Daoy (cell line): Measurements from ENCODE around the gene DDR1. TPM values are rescaled to one million over a fixed set of nuclear protein-coding genes. Genes with fewer than 3 reads are reported as not detected.
"Not testable (repeated sequence)": the region's sequence is repeated elsewhere in the genome, so short reads cannot be mapped to it uniquely, and the experiment has no call there.

Experiments used
- DNase-seq: peaks from one replicate; pipeline ENCODE4 v3.0.0-alpha.2; 2015; ENCODE audit warnings: low read depth
- total RNA-seq: library from RNA; depleted of rRNA; stranded (reverse); fragments of >200 nt; shearing (Covaris generic); gene quantifications from 2 replicates; pipeline ENCODE4 v1.2.3, GENCODE V29; 2014

Gene DDR1
- total RNA-seq, 1 experiment from 2014 or later: 12.7 TPM

DNA sequence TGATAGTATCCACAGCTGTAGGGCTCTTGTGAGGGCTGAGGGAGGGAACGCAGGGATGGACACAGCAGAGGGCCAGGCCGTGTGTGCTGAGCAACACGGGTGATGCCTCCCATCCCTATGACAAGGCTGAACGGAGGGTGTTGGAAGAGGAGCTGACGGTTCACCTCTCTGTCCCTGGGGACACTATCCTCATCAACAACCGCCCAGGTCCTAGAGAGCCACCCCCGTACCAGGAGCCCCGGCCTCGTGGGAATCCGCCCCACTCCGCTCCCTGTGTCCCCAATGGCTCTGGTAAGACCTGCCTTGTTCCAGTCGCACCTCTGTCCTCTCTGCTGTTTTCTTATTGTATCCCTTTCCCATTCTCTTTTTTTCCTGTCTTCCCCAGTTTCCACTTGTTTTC is 10.1 kb downstream of the DDR1 start:
- no peak for DNase-seq

DNA sequence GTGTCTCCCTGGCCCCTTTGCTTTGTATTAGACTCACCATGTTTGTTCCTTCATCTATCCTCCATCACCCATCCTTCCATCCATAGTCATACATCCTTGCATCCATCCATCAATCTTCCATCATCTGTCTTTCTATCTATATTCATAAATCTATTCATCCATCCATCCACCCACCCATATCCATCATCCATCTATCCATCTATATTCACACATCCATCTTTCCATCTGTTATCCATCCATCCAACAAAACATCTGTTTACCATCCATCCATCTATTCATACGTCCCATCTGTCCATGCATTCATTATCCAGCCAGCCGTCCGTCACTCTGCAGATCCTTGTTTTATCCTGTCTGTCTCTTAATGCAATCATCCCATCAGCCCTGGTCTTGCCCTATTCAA is 10.6 kb downstream of the DDR1 start:
- DNase-seq: no peak

DNA sequence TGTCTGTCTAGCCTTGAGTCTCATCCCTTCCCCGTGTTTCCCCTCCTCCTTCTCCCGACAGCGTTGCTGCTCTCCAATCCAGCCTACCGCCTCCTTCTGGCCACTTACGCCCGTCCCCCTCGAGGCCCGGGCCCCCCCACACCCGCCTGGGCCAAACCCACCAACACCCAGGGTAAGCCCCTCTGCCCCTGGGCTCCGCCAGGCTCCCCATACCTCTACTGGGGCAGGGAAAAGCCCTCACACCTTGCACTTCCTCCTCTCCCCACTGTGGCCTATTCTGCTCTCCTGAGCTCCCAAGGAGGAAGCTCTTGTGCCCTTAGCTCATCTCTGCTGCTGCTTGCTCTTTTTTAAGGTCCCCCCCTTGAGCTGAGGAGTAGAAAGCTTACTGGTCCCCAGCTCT is 11.0 kb downstream of the DDR1 start:
- no peak for DNase-seq

GRCh38 chr6:30896541-30896940 is 12.2 kb downstream of the DDR1 start:
- DNase-seq: no peak

DNA sequence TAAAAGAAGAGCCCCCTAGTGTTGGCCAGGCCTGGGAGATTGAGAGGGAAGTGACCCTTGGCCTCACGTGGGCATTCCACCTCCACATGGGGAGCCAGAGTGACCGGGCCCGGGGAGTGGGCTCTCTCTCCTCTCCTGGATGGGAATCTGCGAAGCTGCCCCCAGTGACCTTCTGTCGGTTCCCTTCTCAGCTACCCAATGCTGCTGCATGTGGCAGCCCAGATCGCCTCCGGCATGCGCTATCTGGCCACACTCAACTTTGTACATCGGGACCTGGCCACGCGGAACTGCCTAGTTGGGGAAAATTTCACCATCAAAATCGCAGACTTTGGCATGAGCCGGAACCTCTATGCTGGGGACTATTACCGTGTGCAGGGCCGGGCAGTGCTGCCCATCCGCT is 13.6 kb downstream of the DDR1 start:
- no peak for DNase-seq

DNA sequence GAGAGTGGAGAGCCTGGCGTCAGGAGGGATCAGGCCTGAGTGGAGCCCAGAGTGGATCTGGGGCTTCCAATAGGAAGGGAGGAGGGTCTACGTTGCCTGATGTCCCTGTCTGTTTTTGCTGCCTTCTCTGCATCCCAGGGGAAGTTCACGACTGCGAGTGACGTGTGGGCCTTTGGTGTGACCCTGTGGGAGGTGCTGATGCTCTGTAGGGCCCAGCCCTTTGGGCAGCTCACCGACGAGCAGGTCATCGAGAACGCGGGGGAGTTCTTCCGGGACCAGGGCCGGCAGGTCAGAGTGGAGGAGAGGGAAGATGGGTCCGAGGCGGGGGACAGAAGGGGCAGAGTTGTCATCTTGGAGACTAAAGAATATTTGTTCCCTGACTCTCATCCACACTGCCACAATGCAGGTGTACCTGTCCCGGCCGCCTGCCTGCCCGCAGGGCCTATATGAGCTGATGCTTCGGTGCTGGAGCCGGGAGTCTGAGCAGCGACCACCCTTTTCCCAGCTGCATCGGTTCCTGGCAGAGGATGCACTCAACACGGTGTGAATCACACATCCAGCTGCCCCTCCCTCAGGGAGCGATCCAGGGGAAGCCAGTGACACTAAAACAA is 14.5 kb downstream of the DDR1 start:
- DNase-seq: no peak

DNA sequence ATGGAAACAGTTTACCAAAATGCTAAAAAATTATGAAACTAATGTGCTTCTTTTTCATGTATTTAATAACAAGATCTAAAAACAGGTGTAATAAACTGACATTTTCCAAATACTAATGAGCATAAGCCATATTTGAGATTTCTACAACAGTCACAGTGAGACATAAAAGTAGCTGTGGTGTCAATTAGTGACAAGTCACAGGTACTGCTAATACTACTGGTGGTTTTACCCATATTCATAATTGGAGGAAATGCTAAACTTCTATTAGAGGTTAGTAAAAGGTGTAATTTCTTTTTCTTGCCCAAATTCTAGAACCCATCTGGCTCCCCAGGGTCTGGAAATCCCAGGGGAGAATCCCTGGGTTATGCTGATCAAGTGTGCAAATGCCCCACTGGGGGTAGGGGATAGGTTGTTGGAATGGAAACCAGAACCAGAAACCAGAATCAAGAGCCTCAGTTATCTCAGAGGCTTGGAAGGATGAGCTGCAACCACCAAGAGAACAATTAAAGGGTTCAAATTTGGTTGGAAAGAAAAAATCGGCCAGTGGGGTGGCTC is 16.6 kb downstream of the DDR1 start:
- DNase-seq: no peak

- no peak for DNase-seq
Observed at GRCh38 chr6:30901436-30901835, 17.1 kb downstream of the DDR1 start.

GRCh38 chr6:30902196-30902595 is 17.9 kb downstream of the DDR1 start:
- not testable (repeated sequence) for DNase-seq

DNA sequence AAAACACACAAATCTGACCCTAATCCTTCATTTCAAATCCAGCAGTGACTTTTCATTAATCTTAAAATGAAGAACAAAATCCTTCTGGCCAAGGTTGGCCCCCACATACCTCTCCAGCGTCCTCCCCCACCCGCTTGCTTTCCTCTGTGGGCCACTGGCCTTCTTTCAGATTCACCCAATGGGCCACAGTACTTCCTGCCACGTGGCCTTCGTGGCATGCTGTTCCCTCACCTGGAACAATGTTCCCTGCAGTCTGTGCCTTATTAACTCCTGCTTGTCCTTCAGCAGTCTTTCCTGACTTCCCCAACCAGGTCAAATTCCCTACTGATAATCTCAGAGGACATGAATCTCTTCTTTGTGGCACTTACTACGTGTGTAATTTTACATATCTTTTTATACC is 18.4 kb downstream of the DDR1 start:
- DNase-seq: no peak

- DNase-seq: no peak
Observed at GRCh38 chr6:30903236-30903635, 18.9 kb downstream of the DDR1 start.

DNA sequence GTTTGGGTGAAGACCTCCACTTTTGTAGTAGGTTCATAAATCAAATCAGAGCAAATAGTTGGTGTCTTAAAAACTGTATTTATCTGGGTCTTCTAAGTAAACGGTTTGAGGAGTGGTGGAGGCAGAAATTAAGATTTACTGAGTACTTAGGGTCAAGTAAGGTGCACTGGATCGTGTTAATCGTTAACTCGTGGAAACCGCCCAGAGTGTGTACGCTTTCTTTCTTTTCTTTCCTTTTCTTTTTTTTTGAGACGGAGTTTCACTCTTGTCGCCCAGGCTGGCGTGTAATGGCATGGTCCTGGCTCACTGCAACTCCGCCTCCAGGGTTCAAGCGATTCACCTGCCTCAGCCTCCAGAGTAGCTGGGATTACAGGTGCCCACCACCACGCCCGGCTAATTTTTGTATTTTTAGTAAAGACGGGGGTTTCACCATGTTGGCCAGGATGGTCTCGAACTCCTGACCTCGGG is 23.0 kb downstream of the DDR1 start:
- not testable (repeated sequence) for DNase-seq

DNA sequence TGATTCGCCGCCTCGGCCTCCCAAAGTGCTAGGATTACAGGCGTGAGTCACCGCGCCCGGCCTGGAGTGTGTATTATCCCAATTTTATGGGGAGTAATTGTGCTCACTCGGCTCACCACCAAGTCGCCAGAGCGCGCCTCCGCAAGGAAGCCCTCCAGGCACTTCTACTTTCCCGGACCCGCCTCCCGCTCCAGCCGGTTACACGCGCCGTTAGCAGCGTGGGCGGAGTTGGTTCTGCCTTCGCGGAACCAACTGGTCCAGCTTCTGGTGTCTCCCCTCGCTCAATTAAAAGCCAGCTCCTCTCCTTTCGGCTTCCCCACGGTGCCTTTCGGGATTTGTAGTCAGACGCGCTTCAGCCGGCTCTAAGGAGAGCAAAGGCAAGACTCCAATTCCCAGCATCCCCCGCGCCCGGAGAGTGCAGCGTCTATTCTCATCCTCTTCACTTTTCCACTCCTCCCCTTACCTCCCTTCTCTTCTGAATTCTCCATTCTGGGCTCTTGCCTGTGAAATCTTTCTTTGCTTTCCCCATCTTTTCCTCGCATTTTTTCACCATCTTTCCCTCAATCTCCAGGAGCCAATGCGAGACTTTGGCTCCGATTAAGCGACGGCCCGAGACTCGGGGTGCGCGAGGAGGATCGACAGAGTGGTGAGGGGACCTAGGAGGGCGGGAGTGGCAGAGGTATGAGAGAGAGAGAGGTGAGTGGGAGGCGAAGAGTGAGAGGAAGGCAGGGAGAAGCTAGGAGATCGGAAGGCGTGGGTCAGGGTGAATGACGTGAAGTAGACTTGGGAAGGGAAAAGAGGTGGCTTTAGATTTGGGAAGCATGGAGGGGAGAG is 23.7 kb downstream of the DDR1 start, which contains the start of gene GTF2H4:
TSS of gene GTF2H4 (plus strand) at position 450 of the 834 bp plus-strand sequence.
- DNase-seq: peak; percentile 100

- no peak for DNase-seq
Observed at GRCh38 chr6:30908700-30909099, 24.4 kb downstream of the DDR1 start.

DNA sequence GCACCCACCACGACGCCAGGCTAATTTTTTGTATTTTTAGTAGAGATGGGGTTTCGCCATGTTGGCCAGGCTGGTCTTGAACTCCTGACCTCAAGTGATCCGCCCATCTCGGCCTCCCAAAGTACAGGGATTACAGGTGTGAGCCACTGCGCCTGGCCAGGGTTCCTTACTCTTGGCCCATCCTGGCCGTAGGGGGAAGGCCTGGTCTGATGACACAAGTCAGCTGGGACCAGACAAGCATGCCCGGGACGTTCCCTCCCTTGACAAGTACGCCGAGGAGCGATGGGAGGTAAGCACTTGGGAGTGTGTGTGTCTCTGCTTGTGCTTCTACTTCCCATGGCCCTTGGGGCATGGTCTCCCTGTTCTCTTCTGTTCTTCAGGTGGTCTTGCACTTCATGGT is 26.2 kb downstream of the DDR1 start:
- DNase-seq: not testable (repeated sequence)

DNA sequence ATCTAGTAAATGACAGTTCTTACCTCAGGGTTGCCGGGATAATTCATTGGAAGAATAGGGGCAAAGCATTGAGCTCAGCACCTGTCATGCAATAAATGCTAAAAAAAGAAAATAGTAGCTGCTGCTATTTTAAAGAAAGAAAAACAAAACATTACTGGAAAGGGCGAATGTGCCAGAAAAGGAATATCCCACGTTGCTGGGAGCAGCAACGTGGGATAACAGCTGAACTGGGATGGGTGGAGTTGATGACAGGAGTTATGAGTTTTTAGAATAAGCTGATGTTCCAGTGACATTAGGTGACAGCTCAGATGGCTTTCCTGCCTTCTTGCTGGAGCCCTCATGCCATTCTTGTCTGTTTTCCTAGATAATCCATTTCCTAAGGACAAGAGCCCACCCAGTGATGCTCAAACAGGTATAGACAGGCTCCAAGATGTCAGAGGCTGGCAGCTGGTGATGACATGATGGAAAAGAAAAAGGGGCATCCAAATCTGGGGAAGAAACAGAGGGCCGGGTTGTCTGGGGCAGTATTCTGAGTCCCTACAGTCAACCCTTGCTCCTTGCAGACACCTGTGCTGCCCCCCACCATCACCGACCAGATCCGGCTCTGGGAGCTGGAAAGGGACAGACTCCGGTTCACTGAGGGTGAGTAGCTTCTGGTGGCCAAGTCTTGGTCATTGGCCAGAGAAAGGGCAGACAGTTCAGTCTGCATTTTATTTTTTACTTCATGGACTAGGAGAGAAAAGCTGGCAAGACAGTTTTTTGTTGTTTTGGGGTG is 28.6 kb downstream of the DDR1 start:
- no peak for DNase-seq

DNA sequence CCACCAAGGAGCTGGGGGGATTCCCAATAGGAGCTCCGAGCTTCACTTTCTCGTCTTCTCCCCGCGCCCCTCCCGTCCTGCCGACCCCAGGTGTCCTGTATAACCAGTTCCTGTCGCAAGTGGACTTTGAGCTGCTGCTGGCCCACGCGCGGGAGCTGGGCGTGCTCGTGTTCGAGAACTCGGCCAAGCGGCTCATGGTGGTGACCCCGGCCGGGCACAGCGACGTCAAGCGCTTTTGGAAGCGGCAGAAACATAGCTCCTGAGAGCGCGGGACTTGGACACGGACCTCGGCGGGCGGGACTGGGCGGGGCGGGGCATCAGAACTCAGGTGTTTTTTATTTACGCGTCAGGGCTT is 29.4 kb downstream of the DDR1 start:
- no peak for DNase-seq

DNA sequence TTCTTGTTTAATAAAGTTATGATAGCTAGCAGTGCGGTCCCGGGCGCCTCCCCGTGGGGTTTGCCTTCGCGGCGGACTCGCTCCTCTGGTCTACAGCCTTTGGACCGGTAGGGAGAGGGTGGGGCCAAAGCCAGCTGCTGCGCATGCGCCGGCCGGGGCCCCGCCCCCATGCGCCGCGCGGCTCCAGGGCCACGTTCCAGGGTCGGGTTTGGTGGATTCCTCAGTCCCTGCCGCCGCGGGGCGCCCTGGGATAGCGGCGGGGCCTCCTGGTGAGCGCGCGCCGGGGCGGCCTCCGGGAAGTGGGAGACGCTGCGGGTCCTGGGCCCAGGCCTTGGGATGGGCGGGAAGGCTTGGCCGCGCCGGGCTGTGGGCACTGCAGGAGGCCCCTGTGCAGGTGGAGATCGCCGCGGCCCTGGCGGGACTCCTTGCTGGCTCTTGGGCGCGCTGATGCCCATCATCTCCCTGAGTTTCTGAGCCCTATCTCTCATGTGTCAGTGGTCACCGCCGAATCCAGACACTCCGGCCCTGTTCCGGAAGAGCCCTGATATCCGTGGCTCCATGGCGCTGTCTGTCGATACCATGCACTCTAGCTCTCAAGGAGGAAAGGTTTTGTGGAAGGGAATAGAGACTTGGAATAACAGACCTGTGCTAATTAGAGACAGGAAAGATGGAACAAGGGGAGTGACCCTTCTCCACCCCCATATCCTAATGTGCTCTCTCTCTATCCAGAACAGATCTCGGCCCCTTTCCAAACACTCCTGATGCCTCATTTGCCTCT is 29.9 kb downstream of the DDR1 start, which contains the start of gene VARS2:
TSS of gene VARS2 (plus strand) at position 163 of the 778 bp plus-strand sequence. CDS start at position 762, 599 bp downstream.
- peak; percentile 96 for DNase-seq

DNA sequence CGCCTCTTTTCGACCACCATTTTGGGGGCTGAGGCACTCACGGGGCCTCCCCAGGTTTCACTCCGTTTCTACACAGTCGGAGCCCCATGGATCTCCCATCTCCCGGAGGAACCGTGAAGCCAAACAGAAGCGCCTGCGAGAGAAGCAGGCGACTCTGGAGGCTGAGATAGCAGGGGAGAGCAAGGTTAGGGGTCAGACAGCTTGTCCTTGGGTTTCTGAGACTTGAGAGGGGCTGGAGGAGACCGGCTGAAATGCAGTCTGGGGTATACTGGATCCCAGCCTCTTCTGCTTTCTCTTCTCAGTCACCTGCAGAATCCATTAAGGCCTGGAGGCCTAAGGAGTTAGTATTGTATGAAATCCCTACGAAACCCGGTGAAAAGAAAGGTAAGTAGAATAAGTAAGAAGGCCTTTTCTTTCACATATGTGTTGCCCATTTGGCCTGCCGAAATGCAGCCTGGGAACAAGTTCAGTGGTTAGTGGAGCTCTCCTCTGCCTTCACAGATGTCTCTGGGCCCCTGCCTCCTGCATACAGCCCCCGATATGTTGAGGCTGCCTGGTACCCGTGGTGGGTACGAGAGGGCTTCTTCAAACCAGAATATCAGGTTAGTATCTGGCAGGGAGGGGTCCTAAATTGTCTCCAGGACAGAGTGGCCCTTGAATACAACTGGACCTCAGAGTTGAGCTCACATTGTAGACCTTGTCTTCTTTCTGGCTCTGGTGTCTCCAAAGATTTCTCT is 30.7 kb downstream of the DDR1 start:
- DNase-seq: no peak

DNA sequence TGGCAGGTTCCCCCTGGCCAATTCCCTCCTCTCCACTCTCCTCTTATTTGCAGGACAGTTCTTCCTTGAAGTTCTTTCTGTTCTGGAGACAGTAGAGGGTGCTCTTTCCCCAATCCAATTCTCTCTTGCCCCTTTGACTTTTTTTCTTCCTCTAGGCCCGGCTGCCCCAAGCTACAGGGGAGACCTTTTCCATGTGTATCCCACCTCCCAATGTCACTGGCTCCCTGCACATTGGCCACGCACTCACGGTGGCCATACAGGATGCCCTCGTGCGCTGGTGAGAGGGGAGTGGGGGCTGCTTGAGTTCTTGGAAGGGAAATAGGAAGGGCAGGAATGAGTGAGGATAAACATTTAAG is 31.2 kb downstream of the DDR1 start:
- DNase-seq: peak; percentile 66

DNA sequence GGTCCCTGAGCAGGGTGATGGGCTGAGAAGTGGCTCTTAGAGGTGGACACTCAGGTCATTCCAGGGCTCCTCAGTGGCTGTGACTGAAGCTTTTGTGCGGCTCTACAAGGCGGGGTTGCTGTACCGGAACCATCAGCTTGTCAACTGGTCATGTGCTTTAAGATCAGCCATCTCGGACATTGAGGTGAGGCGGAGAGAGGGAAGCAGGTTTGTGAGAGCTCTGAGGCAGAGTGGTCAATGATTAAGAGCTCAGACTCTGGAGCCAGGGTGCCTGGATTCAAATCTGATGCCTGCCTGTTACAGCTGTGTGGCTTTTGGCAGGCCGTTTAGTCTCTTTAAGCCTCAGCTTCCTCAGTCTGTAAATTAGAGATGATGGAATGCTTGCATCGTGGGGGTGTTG is 32.7 kb downstream of the DDR1 start:
- DNase-seq: no peak
